IMR-90 (cell line): ENCODE data around the gene CLCNKA.
"Not testable (repeated sequence)": the region's sequence is repeated elsewhere in the genome, so short reads cannot be mapped to it uniquely, and the experiment has no call there.

ENCODE experiments used
- POLR2A ChIP-seq: IDR thresholded peaks from 2 replicates; pipeline ENCODE4 v1.6.1; 2012; ENCODE audit warnings: mild to moderate bottlenecking, low read depth, low read length
- RAD21 ChIP-seq: IDR thresholded peaks from 2 replicates; pipeline ENCODE4 v1.6.1; 2012; ENCODE audit warnings: low read length, improper control_type of control experiment

- TF ChIP-seq POLR2A, RAD21: not testable (repeated sequence)
These were observed 35.6 kb downstream of the CLCNKA start for GRCh38 chr1:16057314-16057915.
